DND-41 (cell line): Measurements from ENCODE around the gene P3H3.

Experiments
- CTCF ChIP-seq: IDR thresholded peaks from 2 replicates; pipeline ENCODE4 v1.5.1; 2012; ENCODE audit warnings: borderline replicate concordance, low read length, moderate library complexity, mild to moderate bottlenecking; ENCODE audit not compliant: poor library complexity, severe bottlenecking; ENCODE audit errors: extremely low read depth
- EZH2 ChIP-seq: IDR thresholded peaks from 3 replicates; pipeline ENCODE4 v1.6.1; 2012; ENCODE audit warnings: borderline replicate concordance, low read depth, mild to moderate bottlenecking, moderate library complexity, low read length, inconsistent platforms; ENCODE audit not compliant: severe bottlenecking

GRCh38 chr12:6818645-6819044, 9.6 kb upstream of the P3H3 start:
- TF ChIP-seq CTCF = no peak
- no peak for TF ChIP-seq EZH2
